ENCODE results near the gene BPIFB4. TPM values are rescaled to one million over a fixed set of nuclear protein-coding genes. Genes with fewer than 3 reads are reported as not detected.

The BPIFB4 gene
- total RNA-seq, 1 donor from 2014 or later, result not detected

- intact Hi-C loops (cut with DNase I), result no loop called here
- Histone ChIP-seq H3K27me3 (no peaks in the 10 kb centered on the region), H3K27ac (no peak overlapping the region), H3K4me3 (no peak overlapping the region), H3K4me1 (no peaks in the 10 kb centered on the region), H3K36me3 (no peaks in the 10 kb centered on the region), H3K9me3 (no peaks in the 10 kb centered on the region)
- no peak for ATAC-seq
- no peak for TF ChIP-seq CTCF (IDR thresholded peaks at IDR 0.05)
- no peak for DNase-seq
Observed at GRCh38 chr20:33072362-33072761, 7.1 kb upstream of the BPIFB4 start.

- H3K36me3 ChIP-seq, result no peaks in the 10 kb centered on the region
- H3K4me1 ChIP-seq, result no peaks in the 10 kb centered on the region
- no peak overlapping the region for H3K4me3 ChIP-seq
- ATAC-seq, result no peak
- no peak overlapping the region for H3K27ac ChIP-seq
- no peaks in the 10 kb centered on the region for H3K9me3 ChIP-seq
- H3K27me3 ChIP-seq, result no peaks in the 10 kb centered on the region
- no peak for TF ChIP-seq CTCF (IDR thresholded peaks at IDR 0.05)
- intact Hi-C loops (cut with DNase I), result no loop called here
- no peak for DNase-seq
Observed at GRCh38 chr20:33072813-33073212, 6.6 kb upstream of the BPIFB4 start.

- Histone ChIP-seq H3K27ac (no peak overlapping the region), H3K27me3 (no peaks in the 10 kb centered on the region), H3K4me3 (no peak overlapping the region), H3K9me3 (no peaks in the 10 kb centered on the region), H3K36me3 (no peaks in the 10 kb centered on the region), H3K4me1 (no peaks in the 10 kb centered on the region)
- TF ChIP-seq CTCF (IDR thresholded peaks at IDR 0.05), result no peak
- no peak for DNase-seq
- intact Hi-C loops (cut with DNase I), result no loop called here
- ATAC-seq, result no peak
Observed at GRCh38 chr20:33074675-33075074, 4.8 kb upstream of the BPIFB4 start.

- H3K4me3 ChIP-seq, result no peak overlapping the region
- H3K36me3 ChIP-seq, result no peaks in the 10 kb centered on the region
- intact Hi-C loops (cut with DNase I), result no loop called here
Observed at GRCh38 chr20:33075281-33075680, 4.2 kb upstream of the BPIFB4 start.

GRCh38 chr20:33076662-33077372 is 2.6 kb upstream of the BPIFB4 start:
- peak; percentile 10 for TF ChIP-seq CTCF (IDR thresholded peaks at IDR 0.05)
- no peaks in the 10 kb centered on the region for H3K36me3 ChIP-seq
- DNase-seq (no peak), ATAC-seq (no peak)
- no peaks in the 10 kb centered on the region for H3K4me1 ChIP-seq
- H3K4me3 ChIP-seq, result no peak overlapping the region
- intact Hi-C loops (cut with DNase I), result no loop called here
- no peak overlapping the region for H3K27ac ChIP-seq
- no peaks in the 10 kb centered on the region for H3K27me3 ChIP-seq
- H3K9me3 ChIP-seq, result no peaks in the 10 kb centered on the region

More at GRCh38 chr20:33075281-33075680, 4.2 kb upstream of the BPIFB4 start:
- no peak overlapping the region for H3K27ac ChIP-seq
- TF ChIP-seq CTCF (IDR thresholded peaks at IDR 0.05), result no peak
- no peaks in the 10 kb centered on the region for H3K9me3 ChIP-seq
- DNase-seq, result no peak
- ATAC-seq, result no peak
- H3K4me1 ChIP-seq, result no peaks in the 10 kb centered on the region
- no peaks in the 10 kb centered on the region for H3K27me3 ChIP-seq

Measured in upper lobe of right lung (tissue), 1 donor.